ENCODE data around the gene PPP3R1. TPM values are rescaled to one million over a fixed set of nuclear protein-coding genes. Genes with fewer than 3 reads are reported as not detected.

Gene PPP3R1
- total RNA-seq, 1 donor from 2014 or later, result 54.5 TPM

DNA sequence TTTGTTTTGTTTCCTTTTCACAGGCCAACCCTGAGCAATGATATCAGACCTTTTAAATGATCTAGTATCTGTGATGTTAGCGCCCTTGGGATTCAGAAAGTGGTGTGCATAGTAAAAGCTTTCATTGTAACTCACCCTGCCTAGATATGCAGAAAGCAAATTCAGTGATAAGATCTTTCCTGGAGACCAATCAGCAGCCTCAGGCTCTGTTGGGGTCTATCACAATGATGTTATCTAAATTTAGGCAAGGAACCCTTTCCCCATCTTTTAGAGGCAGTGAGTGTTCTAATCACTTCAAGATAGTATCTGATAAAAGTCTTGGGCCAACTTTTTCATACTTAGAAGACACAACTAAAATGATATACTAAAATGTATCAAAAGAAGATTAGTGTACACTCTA lies 118.2 kb downstream of the PPP3R1 start:
- intact Hi-C loops (cut with DNase I), result no loop called here
- H3K4me3 ChIP-seq, result no peak overlapping the region
- DNase-seq (no peak), ATAC-seq (no peak)
- H3K27ac ChIP-seq, result no peak overlapping the region
- no peaks in the 10 kb centered on the region for H3K27me3 ChIP-seq (ENCODE audit: low read depth)
- no peaks in the 10 kb centered on the region for H3K4me1 ChIP-seq
- H3K9me3 ChIP-seq, result no peaks in the 10 kb centered on the region
- H3K36me3 ChIP-seq, result peaks cover 45% of the 10 kb centered on the region
- TF ChIP-seq, protein P1, sequence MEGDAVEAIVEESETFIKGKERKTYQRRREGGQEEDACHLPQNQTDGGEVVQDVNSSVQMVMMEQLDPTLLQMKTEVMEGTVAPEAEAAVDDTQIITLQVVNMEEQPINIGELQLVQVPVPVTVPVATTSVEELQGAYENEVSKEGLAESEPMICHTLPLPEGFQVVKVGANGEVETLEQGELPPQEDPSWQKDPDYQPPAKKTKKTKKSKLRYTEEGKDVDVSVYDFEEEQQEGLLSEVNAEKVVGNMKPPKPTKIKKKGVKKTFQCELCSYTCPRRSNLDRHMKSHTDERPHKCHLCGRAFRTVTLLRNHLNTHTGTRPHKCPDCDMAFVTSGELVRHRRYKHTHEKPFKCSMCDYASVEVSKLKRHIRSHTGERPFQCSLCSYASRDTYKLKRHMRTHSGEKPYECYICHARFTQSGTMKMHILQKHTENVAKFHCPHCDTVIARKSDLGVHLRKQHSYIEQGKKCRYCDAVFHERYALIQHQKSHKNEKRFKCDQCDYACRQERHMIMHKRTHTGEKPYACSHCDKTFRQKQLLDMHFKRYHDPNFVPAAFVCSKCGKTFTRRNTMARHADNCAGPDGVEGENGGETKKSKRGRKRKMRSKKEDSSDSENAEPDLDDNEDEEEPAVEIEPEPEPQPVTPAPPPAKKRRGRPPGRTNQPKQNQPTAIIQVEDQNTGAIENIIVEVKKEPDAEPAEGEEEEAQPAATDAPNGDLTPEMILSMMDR (IDR thresholded peaks at IDR 0.05), result no peak

Other genes starting within 250 kb of the PPP3R1 start
- gene C1D, start 189.5 kb downstream of the PPP3R1 start, total RNA-seq, result 21.5 TPM
- gene PNO1, start 94.6 kb downstream of the PPP3R1 start, total RNA-seq, result 10.5 TPM
- 20.8 TPM for gene CNRIP1, start 67.4 kb upstream of the PPP3R1 start, total RNA-seq
- 42.1 TPM for gene PLEK, start 112.8 kb upstream of the PPP3R1 start, total RNA-seq
- gene FBXO48, start 214.8 kb upstream of the PPP3R1 start, total RNA-seq, result 2.3 TPM
- gene APLF, start 215.1 kb upstream of the PPP3R1 start, total RNA-seq, result 5.8 TPM

All from lower lobe of right lung (tissue), 2 donors.